ENCODE results near the gene RAE1.

GRCh38 chr20:57387945-57388371, 36.9 kb downstream of the RAE1 start:
- TF ChIP-seq POLR2A (IDR thresholded peaks at IDR 0.05; ENCODE audit: low read depth, low read length) (no peak), POLR2AphosphoS5 (IDR thresholded peaks at IDR 0.05; ENCODE audit: low read depth, low read length) (no peak), TAF1 (IDR thresholded peaks at IDR 0.05; ENCODE audit: borderline replicate concordance, low read depth, low read length) (no peak)
